Stimulated activated CD8-positive, alpha-beta memory T cell treated with anti-CD3 and anti-CD28 coated beads, Interleukin-15, amount 100 ng/mL, for 24 hours (primary cell): Measurements from ENCODE around the gene DNAJB13.
"Not testable (repeated sequence)": the region's sequence is repeated elsewhere in the genome, so short reads cannot be mapped to it uniquely, and the experiment has no call there.

Source experiments
- DNase-seq: peaks from one replicate; pipeline ENCODE4 v3.0.0-alpha.2; 2020; ENCODE audit warnings: low read depth

DNAJB13 gene

GRCh38 chr11:73977856-73978519, 27.2 kb downstream of the DNAJB13 start:
- no peak for DNase-seq

GRCh38 chr11:73978576-73979086, 27.8 kb downstream of the DNAJB13 start:
- no peak for DNase-seq

GRCh38 chr11:73980001-73980961, 29.5 kb downstream of the DNAJB13 start:
- no peak for DNase-seq

- no peak for DNase-seq
These were observed 30.4 kb downstream of the DNAJB13 start for GRCh38 chr11:73981051-73981805.

- DNase-seq: peak; percentile 80
These were observed 31.8 kb downstream of the DNAJB13 start, which contains the start of gene UCP2 for GRCh38 chr11:73982595-73982989. Gene UCP2, minus strand, starts transcription at chr11:73982843. Its CDS starts 4,465 bp downstream, at chr11:73978378.

GRCh38 chr11:73982990-73983740, 32.3 kb downstream of the DNAJB13 start:
- peak; percentile 79 for DNase-seq

- no peak for DNase-seq
These were observed 33.1 kb downstream of the DNAJB13 start for GRCh38 chr11:73983741-73984538.

GRCh38 chr11:73985661-73986060, 34.8 kb downstream of the DNAJB13 start:
- DNase-seq: not testable (repeated sequence)

- DNase-seq: no peak
These were observed 37.4 kb downstream of the DNAJB13 start for GRCh38 chr11:73988227-73988626.

- DNase-seq: no peak
These were observed 38.3 kb downstream of the DNAJB13 start for GRCh38 chr11:73989156-73989555.

GRCh38 chr11:73990730-73991129, 39.9 kb downstream of the DNAJB13 start:
- no peak for DNase-seq

GRCh38 chr11:73991471-73992006, 40.7 kb downstream of the DNAJB13 start:
- DNase-seq: no peak

- no peak for DNase-seq
These were observed 44.4 kb downstream of the DNAJB13 start for GRCh38 chr11:73995247-73995646.

- no peak for DNase-seq
These were observed 44.9 kb downstream of the DNAJB13 start for GRCh38 chr11:73995731-73996130.

GRCh38 chr11:73996161-73996747, 45.4 kb downstream of the DNAJB13 start:
- DNase-seq: no peak

GRCh38 chr11:73997120-73997770, 46.4 kb downstream of the DNAJB13 start:
- DNase-seq: no peak

GRCh38 chr11:73998846-73999575, 48.2 kb downstream of the DNAJB13 start:
- DNase-seq: no peak

- no peak for DNase-seq
These were observed 48.9 kb downstream of the DNAJB13 start for GRCh38 chr11:73999581-74000306.
